HG03175 (cell line): ENCODE results near the gene LPAR1.

Source experiments
- ATAC-seq: cut with Tn5 transposase; IDR thresholded peaks from one replicate; pipeline ENCODE4 v1.9.1; 2021; ENCODE audit warnings: mild to moderate bottlenecking, moderate library complexity; ENCODE audit not compliant: unreplicated experiment

Gene LPAR1

GRCh38 chr9:111037708-111038330, 451 bp downstream of the LPAR1 start:
- no peak for ATAC-seq

- no peak for ATAC-seq
Observed at GRCh38 chr9:111037356-111037707, 938 bp downstream of the LPAR1 start.

- ATAC-seq: no peak
Observed at GRCh38 chr9:111036946-111037345, 1.3 kb downstream of the LPAR1 start.

DNA sequence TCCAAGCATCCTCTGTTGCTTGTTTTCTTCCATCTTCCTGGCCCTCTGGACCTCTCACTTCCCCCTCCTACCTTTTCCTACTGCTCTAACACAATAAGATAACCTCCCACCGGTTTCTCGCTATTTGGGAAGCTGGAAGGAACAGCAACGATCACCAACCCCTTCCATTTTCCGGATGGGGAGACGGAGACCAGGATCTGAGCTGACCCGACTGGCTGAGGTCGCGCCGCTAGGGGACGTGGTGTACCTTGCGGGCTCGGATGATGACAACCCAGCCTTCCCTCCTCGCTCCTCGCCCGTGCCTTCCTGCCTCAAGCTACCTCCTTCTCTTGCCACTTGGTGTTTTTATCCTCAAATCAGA, 1.9 kb downstream of the LPAR1 start:
- ATAC-seq: no peak

GRCh38 chr9:111035543-111036428, 2.5 kb downstream of the LPAR1 start:
- ATAC-seq: no peak

DNA sequence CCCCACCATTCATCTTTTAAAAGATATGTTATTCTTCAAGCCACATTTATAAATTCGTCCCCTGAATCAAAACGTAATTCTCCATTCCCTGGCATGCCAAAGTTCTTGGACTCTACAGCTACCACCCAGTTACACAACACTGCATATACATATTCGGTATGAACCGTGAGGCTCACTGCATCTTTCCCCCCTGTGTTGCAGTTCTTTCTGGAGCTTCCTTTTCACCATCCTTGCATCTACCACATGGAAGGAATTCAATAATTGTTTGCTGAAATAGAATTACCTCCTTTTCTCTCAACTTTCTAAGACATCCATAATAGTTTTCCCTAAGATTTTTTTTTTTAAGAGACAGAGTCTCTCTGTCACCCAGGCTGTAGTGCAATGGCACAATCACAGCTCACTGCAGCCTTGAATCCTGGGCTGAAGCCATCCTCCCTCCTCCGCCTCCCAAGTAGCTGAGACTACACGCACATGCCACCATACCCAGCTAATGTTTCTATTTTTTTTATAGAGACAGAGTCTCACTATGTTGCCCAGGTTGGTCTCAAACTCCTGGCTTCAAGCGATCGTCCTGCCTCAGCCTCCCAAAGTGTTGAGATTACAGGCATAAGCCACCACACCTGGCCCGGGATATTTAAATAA, 3.3 kb downstream of the LPAR1 start:
- no peak for ATAC-seq

- no peak for ATAC-seq
Observed at GRCh38 chr9:111034170-111034897, 3.9 kb downstream of the LPAR1 start.

GRCh38 chr9:111030492-111030891, 7.8 kb downstream of the LPAR1 start:
- ATAC-seq: no peak

DNA sequence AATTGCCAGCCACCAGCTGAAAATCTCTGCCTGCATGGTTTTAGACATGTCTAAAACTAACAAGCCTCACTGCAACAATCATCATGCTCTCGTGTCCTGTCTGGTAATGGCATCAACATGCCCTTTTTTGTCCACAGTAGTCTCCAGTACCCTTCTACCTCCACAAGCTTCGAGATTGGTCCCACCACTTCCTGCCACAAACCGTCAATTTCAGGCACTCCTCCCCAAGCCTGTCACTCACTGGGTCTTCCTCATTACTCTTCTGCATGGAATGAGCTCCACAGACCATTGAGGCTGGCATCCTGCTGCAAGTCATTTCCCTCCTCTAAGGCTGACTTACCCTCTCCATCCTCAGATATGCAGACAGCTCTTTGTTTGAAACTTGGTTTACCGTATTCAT, 9.0 kb downstream of the LPAR1 start:
- no peak for ATAC-seq

GRCh38 chr9:111027798-111028197, 10.5 kb downstream of the LPAR1 start:
- ATAC-seq: no peak

DNA sequence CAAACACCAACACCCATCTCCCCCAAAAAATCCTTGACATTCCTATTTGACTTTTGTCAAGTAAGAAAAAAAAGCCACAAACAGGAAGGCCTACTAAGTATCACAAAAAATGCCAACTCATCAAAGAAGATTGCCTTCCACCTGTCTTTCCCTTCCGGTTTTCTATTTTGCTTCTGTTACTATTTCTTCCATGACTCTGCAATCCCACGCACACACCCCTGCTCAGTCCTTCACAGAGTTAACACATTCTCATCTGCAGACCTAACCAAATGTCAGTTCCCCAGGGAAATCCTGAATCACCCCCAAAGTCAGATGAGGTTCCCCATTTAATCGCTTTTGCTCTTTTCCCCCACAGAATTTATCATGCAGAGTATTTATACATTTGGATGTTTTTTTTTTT, 15.1 kb downstream of the LPAR1 start:
- no peak for ATAC-seq

DNA sequence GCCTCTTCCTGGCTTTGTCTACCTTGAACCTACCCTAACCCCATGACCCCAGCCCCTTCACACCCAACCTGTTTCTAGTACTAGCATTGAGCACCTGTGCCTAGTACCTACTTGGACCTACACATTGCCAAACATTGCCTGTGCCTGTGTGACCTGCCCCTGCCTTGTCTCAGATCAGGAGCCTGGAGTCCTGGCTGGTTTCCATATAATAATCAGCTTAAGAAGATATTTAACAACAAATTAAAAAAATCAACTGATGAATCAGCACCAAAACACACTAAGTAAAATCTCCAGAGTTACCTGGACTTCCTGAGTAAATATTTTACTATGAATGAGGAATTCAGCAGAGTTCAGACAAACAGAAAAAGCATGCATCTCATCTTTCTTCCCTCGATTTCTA, 17.7 kb downstream of the LPAR1 start:
- no peak for ATAC-seq

GRCh38 chr9:111016426-111017045, 21.7 kb downstream of the LPAR1 start:
- ATAC-seq: no peak

GRCh38 chr9:111016016-111016415, 22.3 kb downstream of the LPAR1 start:
- ATAC-seq: no peak

DNA sequence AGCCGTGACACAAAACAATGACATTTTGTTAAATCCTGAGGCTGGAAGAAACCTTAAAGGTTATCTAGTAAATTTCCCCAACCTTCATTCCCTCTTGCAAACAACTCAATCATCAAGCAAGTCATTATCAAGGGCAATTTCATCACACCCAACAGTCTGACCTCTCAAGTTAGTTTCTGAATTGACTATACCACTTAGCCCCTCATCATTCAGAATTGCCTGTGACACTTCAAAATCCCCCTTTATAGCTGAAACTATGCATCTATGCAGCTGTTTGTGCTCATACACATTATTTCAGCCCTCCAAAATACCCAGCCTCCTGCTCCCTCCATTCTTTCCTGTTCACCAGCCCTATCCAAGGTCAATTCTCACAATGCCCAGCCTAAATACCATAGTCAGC, 24.6 kb downstream of the LPAR1 start:
- no peak for ATAC-seq

- no peak for ATAC-seq
Observed at GRCh38 chr9:111013250-111013649, 25.0 kb downstream of the LPAR1 start.

GRCh38 chr9:111008158-111009075, 29.9 kb downstream of the LPAR1 start:
- ATAC-seq: no peak

DNA sequence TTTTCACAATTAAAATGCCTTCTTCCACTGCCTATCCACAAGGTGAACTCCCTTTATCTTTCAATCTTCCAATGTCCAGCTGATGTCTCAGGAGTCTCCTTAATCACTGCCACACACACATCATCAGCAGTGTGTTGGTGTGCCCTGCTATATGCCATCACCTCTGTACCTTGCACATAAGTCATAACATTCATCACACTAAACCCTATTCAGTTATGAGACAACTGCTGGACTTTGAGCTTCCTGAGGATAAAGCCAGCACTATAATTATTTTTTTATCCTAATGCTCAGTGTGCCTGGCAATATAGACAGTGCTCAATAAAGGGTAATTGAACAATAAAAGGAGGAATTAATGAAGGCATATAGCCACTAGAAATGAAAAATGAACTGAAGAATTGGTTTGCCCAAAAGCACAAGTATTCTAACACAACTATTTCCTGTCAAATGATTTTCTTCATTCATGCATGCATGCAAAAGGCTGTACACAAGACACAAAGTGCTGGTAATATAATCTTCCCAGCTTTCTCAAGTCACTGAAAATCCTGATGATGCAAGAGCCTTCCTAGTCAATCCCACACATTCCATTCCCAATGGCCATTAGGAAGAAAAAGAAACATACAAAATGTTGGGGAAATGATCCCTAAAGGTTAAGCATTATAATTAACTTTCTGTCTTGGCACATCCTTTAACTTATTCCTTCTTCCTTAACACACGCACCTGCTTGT, 32.4 kb downstream of the LPAR1 start:
- ATAC-seq: no peak

- ATAC-seq: no peak
Observed at GRCh38 chr9:111004936-111005335, 33.3 kb downstream of the LPAR1 start.
